Omental fat pad (tissue), 4 donors: ENCODE data around the gene PAK1. TPM values are rescaled to one million over a fixed set of nuclear protein-coding genes. Genes with fewer than 3 reads are reported as not detected.

Experiments
- ATAC-seq: fragments of 150-250 bp; one replicate; pipeline ENCODE4 v1.9.1; 2016; ENCODE audit warnings: mild to moderate bottlenecking, moderate library complexity; ENCODE audit not compliant: low FRiP score
- DNase-seq: peaks from one replicate; pipeline ENCODE4 v3.0.0-alpha.2; 2019; ENCODE audit warnings: low spot score
- total RNA-seq, 4 donors: library from RNA; depleted of rRNA; stranded (reverse); fragments of >200 nt; gene quantifications; one replicate each; pipeline ENCODE4 v1.1.0, GENCODE V29; 2016
- TF ChIP-seq, protein P1 (sequence below), 3 donors: fragments of 450-650 bp; IDR thresholded peaks; one replicate each; pipeline ENCODE4 v1.5.1; 2016 to 2017; ENCODE audit warnings: antibody characterized with exemption in 3 of 3, mild to moderate bottlenecking in 3 of 3, moderate library complexity in 2 of 3

The PAK1 gene
- total RNA-seq, 4 donors from 2014 or later, result 17.7 to 36.7 (median 22.3) TPM

- no peak for ATAC-seq
Observed at GRCh38 chr11:77346906-77347603, 126.8 kb downstream of the PAK1 start.

DNA sequence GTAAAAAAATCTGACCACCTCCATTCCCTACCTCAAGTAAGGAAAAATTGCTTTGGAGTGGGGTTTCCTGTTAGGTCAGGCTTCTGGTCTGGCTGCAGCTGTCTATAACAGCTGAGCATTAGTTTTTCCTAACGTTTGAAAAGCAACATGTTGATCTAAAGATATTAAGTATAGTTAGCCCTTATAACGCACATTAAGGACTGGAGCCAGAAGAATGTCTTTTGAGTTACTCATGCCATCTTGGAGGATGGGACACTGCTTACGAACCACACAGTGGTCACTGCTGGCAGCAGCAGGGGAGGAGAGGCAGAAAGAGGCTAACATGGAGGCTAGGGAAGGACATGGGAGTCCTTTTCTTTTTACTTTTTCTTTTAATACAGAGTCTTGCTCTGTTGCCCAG lies 128.3 kb downstream of the PAK1 start:
- no peak for DNase-seq
- TF ChIP-seq, protein P1, sequence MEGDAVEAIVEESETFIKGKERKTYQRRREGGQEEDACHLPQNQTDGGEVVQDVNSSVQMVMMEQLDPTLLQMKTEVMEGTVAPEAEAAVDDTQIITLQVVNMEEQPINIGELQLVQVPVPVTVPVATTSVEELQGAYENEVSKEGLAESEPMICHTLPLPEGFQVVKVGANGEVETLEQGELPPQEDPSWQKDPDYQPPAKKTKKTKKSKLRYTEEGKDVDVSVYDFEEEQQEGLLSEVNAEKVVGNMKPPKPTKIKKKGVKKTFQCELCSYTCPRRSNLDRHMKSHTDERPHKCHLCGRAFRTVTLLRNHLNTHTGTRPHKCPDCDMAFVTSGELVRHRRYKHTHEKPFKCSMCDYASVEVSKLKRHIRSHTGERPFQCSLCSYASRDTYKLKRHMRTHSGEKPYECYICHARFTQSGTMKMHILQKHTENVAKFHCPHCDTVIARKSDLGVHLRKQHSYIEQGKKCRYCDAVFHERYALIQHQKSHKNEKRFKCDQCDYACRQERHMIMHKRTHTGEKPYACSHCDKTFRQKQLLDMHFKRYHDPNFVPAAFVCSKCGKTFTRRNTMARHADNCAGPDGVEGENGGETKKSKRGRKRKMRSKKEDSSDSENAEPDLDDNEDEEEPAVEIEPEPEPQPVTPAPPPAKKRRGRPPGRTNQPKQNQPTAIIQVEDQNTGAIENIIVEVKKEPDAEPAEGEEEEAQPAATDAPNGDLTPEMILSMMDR (IDR thresholded peaks at IDR 0.05), result no peak
- ATAC-seq, result no peak

More at GRCh38 chr11:77346906-77347603, 126.8 kb downstream of the PAK1 start:
- TF ChIP-seq, protein P1 (IDR thresholded peaks at IDR 0.05), result no peak
- no peak for DNase-seq

DNA sequence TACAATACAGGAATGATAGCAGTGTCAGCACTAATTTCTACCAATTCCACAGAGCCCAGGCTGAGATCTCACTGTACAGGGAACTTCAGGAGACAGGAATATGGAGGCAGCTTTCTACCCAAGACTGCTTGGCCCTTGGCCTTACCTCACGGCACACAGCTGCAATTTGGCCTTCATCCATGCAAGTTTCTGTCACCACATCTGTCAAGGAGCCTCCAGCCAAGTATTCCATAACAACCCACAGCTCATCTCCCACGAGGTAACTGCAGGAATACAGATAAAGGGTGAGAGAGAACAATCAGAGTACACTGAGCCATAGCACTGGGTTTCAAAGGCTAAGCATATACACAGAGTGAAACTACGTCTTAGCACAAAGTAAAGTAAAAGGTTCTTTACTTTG lies 133.4 kb downstream of the PAK1 start:
- TF ChIP-seq, protein P1 (IDR thresholded peaks at IDR 0.05), result no peak
- ATAC-seq (no peak), DNase-seq (no peak)

GRCh38 chr11:77332259-77332658 lies 141.6 kb downstream of the PAK1 start:
- TF ChIP-seq, protein P1 (IDR thresholded peaks at IDR 0.05), result no peak
- ATAC-seq (no peak), DNase-seq (no peak)

GRCh38 chr11:77325159-77325558 lies 148.7 kb downstream of the PAK1 start:
- TF ChIP-seq, protein P1 (IDR thresholded peaks at IDR 0.05), result no peak

GRCh38 chr11:77324508-77324907 lies 149.4 kb downstream of the PAK1 start:
- ATAC-seq (no peak), DNase-seq (no peak)
- TF ChIP-seq, protein P1 (IDR thresholded peaks at IDR 0.05), result no peak

More at GRCh38 chr11:77325159-77325558, 148.7 kb downstream of the PAK1 start:
- no peak for ATAC-seq
- DNase-seq, result no peak

GRCh38 chr11:77322926-77323590 lies 150.8 kb downstream of the PAK1 start:
- TF ChIP-seq, protein P1 (IDR thresholded peaks at IDR 0.05), result no peak
- no peak for DNase-seq
- ATAC-seq, result no peak
